Measurements from ENCODE around the gene LRPAP1.

Gene LRPAP1

GRCh38 chr4:3484057-3484973, 47.9 kb downstream of the LRPAP1 start:
- DNase-seq = no peak

- DNase-seq = no peak
These were observed 48.7 kb downstream of the LRPAP1 start for GRCh38 chr4:3483471-3483921.

- DNase-seq = no peak
These were observed 49.5 kb downstream of the LRPAP1 start for GRCh38 chr4:3482707-3483106.

DNA sequence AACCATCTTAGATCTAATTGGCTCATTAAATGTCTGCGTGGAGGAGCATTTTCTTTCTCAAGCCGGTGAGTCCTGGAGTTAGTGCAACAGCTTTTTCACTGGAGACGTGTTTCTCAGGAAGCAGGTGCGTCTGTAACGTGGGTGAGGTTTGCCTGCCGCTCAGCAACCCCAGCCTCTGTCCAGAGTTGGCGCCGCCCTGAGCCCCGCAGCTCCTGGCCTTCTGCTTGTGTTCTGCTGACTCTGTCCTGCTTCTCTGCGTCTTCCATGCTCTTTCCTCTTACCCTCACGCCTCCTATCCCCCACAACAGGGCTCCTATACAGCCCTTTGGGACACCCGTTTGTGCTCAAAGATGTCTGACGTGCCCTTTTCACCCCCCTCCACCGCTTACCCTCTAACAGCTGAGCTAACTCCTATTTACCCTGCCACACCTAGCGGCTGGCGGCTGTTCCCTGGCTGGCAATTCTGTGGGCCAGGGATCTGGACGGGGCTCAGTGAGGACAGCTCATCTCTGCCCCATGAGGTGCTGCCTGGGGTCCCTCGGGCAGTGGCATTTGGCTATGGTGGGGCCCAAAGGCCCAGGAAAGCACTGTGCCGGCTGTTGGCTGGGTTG, 50.3 kb downstream of the LRPAP1 start:
- no peak for DNase-seq

DNA sequence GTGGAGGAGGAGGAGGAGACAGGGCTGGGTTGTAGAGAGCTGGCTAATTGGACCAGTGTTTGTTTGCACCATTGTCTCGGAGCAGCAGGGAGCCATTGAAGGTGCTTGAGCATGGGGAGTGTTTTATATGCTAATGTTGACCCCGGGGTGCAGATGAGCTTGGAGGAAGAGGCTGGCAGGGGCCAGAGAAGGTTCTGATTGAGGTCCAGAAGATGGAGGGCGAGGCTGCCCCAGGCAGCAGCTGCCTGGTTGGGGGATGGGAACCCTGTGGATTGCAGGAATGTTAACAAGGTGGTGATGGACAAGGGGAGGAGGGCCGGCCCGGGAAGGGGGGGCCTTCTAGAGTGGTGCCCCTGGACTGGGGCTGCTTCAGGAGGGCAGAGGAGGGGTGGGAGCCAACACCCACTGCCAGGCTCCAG, 51.1 kb downstream of the LRPAP1 start:
- DNase-seq = no peak

GRCh38 chr4:3480528-3481112, 51.6 kb downstream of the LRPAP1 start:
- DNase-seq = peak; percentile 85

DNA sequence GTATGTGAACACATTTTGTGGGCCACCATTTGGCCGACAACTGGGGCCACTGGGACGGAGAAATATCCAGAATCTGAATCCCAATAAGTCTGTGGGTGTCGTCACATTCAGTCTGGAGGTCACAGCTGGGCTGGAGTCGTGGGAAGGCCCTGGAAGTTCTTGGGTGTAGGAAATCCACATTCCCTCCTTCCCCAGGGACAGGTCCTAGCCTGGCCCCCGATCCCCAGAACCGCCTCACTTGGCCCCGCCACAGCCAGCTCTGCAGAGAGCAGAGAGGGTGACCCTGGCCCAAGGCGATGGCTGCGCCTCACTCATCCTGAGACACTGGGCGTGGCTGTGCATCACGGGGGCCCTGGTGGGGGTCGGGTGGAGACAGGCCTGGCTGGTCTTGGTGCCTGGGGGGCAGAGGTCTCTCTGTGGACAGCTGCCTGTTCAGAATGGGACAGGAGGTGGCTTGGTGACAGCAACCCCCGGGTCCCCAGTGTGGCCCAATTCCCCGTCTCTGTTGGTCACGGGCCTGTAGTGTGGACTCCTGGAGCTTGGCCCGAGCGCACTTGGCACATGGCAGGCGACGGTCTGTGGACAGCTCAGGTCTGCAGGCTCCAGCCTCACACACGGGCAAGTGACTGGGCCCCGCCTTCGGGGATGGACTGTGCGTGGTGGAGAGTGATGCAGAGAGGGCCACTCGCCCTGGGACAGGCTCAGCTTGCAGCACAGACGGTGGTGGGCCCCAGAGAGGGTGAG, 52.7 kb downstream of the LRPAP1 start:
- DNase-seq = no peak

DNA sequence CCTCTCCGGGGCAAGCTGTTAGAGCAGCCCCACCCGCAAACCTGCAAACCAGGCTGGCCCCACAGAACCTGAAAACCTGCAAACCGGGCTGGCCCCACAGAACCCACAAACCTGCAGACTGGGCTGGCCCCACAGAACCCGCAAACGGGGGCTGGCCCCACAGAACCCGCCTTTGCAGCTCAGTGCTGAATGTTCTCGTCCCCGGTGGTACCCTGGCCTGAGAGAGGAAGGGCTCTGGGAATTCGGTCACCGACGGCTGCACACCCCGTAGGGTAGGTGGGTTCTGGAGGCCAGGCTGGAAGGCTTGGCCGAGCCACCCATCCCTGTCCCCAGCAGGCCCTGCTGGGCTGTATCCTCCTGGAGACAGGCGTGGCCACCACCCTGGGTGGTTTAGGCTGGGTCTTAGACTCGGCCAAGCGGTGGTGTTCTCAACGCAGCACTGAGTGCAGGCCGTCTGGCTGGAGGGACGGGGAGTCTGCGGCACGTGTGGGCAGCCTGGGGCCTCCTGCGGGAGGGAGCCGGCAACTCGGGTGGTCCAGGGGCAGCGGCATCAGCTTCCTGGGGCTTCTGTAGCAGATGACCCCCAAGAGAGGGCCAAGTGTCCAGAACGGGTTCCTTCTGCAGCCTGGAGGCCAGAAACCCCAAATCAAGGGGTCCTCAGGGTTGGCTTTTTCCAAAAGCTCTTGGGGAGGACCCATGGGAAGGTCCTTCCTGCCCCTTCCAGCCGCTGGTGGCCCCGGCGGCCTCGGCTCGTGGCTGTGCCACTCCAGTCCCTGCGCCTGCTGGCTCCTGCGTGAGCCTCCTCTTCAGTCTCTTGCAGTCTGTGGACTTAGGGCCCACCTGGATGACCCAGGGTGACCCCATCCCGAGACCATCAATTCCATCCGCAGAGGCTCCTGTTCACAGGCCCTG, 53.5 kb downstream of the LRPAP1 start:
- DNase-seq = no peak

DNA sequence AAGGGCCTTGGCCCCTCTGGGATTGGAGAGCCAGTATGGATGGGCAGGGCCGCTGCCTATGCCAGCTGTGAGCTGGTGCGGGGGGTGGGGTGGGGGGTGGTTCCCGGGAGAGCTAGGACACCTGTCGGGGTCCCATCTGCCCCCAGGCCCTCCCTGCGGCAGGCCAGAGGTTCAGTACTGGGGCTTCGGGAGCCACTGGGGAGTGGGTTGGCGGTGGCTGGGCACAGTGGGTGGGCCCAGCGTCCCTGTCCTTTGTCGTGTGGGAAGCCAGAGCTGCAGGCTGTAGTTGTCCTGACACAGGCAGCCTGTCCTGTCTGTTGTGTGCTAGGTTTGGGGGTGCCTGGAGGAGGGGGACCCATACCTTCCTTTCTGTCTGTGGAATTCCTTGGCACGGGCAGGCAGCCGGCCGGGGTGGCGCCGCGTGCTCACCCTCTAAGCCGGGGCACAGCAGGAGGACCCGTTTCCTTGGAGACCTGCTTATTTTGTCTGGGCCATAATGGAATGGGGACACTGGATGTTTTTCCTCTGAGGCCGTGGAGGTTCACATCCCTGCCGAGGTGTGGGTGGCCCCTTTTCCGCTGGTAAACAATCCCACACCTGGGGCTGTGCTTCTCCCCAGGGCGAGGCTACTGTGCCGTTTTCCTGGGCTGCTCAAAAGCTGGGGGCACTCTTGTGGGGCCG, 54.3 kb downstream of the LRPAP1 start:
- no peak for DNase-seq

DNA sequence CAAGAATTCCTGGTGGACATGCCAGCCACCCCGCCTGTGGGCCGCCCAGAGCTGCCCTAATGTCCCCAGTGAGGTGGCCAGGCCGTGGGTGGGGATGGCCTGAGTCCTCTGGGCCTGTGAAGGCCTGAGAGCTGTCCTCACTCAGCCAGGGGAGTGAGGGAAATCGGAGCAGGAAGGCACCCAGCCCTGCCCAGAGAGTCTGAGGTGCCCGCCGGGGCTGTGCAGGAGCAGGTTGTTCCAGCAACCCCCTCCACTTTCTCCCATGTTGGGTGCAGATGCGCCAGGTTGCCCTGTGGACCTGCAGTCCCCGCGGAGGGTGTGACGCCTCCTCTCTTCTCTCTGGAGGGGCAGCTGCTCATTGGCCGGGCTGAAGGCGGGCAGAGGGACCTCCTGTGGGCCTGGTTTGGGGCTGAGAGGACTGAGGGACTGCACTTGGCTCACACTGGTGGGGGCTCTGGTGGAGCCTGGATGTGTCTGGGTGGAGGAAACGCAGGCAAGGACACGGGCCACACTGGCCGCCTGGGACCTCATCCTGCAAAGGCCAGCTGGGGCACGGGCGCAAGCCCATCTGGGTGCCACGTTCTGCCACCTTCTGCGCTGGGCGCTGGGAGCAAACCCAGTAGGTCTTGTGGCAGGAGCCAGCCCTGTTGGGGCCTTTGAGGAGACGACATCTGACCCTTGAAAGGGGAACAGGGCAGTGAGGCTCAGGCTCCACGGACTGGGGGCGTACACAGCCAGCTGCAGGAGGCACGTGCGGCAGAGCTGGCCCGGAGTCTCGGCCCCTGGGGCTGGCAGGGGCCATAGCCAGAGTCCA, 55.1 kb downstream of the LRPAP1 start:
- no peak for DNase-seq

DNA sequence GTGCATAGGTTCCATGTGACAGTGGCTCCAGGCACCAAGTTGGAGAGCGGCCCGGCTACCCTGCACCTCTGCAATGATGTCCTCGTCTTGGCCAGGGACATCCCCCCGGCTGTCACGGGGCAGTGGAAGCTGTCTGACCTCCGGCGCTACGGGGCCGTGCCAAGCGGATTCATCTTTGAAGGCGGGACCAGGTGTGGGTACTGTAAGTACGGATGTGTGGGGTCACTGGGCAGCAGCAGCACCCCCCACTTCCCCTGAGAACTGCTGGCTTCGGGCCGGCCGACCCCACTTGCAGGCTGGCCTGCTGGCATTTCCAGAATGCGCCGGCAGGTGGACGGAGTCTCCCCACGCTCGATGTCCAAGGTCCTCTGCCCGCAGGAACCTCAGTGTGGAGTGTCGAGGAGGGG, 55.9 kb downstream of the LRPAP1 start:
- no peak for DNase-seq

GRCh38 chr4:3475713-3476260, 56.4 kb downstream of the LRPAP1 start:
- DNase-seq = no peak

- no peak for DNase-seq
These were observed 57.0 kb downstream of the LRPAP1 start for GRCh38 chr4:3475041-3475712.

- DNase-seq = no peak
These were observed 58.0 kb downstream of the LRPAP1 start for GRCh38 chr4:3473996-3474765.

- DNase-seq = no peak
These were observed 58.9 kb downstream of the LRPAP1 start for GRCh38 chr4:3473181-3473950.

DNA sequence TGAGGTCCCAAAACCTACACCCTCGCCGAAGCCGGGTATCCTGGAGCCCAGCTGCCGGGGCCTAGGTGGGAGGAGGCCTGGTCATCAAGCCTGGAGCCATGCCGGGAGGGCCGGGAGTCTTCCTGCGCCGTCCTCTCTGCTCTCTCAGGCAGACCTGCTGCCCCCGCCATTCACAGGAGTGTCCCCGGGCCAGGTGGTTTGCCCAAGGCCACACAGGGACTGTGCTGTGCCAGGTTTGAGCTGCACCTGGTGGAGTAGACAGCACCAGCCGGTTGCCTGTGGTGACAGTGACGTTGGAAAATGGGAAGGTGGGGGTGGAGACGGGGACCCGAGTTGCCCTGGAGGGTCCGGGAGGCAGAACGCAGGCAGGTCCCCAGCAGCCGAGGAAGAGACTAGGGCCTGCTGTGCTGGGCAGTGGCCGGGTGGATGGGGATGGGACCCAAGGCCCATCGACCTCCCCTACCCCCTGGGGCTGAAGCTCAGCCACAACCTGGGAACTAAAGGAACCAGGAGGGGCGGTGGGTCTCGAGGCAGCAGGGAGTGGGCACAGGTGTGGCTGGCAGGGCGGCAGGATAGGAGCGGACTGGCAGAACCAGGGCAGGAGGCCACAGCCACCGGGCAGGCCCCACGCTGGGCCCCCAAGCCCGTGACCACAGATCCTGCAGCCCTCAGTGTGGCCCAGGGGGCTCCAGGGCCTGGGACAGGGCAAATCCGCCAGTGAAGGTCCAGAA, 59.6 kb downstream of the LRPAP1 start:
- DNase-seq = no peak

DNA sequence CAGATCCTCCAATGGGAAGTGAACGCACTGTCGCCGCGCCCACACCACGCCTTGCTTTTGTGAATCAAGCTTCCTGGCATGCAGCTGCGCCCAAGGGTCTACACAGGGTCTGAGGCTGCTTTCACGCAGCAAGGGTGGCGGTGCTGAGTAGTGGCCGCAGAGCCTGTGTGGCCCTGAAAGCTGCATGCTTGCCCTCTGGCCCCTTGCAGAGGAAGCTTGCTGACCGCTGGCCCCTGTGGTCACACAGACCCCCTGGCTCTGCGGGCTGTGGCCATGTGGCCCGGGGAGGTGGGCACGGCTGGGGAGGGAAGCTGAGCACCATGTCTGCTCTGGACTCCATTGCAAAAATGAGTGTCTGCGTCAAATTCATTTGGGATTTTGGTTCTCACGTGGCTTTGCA, 60.3 kb downstream of the LRPAP1 start:
- DNase-seq = no peak
